VCaP (cell line): ENCODE measurements around the gene FLT1.

Source experiments
- H3K27ac ChIP-seq: fragments of 450-650 bp; 2 replicates; pipeline ENCODE4 v1.5.1; 2017
- CTCF ChIP-seq: fragments of 450-650 bp; conservative IDR thresholded peaks from 2 replicates; pipeline ENCODE4 v1.5.1; 2017; ENCODE audit warnings: mild to moderate bottlenecking, moderate library complexity

FLT1 gene

GRCh38 chr13:28538932-28539331 lies 44.0 kb upstream of the FLT1 start:
- H3K27ac ChIP-seq, result no peak overlapping the region
- no peak for TF ChIP-seq CTCF

DNA sequence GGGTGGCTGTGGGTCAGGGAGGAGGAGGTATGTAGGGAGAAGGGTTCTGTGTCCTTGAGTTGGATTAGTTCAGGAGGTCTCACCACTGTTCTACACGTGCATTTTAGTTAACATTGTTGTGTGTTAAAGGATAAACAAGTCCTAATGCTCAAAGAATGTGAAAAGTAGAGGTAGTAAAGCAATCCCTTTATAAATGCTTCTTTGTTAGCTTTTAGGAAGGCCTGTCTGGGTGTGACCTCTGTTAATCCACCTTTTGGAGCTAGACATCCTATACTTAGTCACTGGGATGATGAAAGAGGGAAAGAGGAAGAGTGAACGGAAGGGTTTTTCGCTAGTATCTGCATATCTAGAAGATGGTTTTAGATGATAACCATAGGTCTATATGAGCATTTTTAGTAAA lies 42.2 kb upstream of the FLT1 start:
- TF ChIP-seq CTCF, result no peak

GRCh38 chr13:28536371-28536770 lies 41.4 kb upstream of the FLT1 start:
- H3K27ac ChIP-seq, result no peak overlapping the region
- no peak for TF ChIP-seq CTCF

More for the DNA sequence above, 42.2 kb upstream of the FLT1 start:
- H3K27ac ChIP-seq, result no peak overlapping the region

- no peak overlapping the region for H3K27ac ChIP-seq
- no peak for TF ChIP-seq CTCF
These were observed 40.8 kb upstream of the FLT1 start for GRCh38 chr13:28535734-28536133.

- H3K27ac ChIP-seq, result no peak overlapping the region
- no peak for TF ChIP-seq CTCF
These were observed 39.9 kb upstream of the FLT1 start for GRCh38 chr13:28534801-28535200.

DNA sequence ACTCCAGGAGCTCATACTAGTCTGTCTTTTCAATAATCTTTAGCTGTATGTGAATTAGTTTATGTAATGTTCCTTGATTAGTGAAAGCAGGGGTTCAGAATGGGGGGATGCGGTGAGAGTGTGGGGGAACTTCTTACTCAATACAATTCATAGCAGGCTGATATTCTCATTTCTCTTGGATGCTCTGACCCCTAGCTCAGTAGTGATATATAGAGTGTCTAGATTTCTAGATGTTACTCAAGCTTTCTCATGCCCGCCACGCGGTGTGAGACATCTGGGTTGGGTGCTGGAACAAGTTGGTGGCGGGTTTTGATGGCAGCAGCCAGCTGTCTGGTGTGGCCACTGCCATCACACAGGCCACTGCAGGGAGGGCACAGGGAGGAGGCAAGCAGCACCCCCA lies 39.3 kb upstream of the FLT1 start:
- TF ChIP-seq CTCF, result no peak
- no peak overlapping the region for H3K27ac ChIP-seq

- no peak overlapping the region for H3K27ac ChIP-seq
- TF ChIP-seq CTCF, result no peak
These were observed 38.7 kb upstream of the FLT1 start for GRCh38 chr13:28533441-28534166.
